GM18870 (cell line): ENCODE data around the gene COQ9.
"Not testable (repeated sequence)": the region's sequence is repeated elsewhere in the genome, so short reads cannot be mapped to it uniquely, and the experiment has no call there.

Experiments used
- ATAC-seq: cut with Tn5 transposase; IDR thresholded peaks from one replicate; pipeline ENCODE4 v1.9.1; 2021; ENCODE audit warnings: moderate library complexity; ENCODE audit not compliant: unreplicated experiment

Gene COQ9

DNA sequence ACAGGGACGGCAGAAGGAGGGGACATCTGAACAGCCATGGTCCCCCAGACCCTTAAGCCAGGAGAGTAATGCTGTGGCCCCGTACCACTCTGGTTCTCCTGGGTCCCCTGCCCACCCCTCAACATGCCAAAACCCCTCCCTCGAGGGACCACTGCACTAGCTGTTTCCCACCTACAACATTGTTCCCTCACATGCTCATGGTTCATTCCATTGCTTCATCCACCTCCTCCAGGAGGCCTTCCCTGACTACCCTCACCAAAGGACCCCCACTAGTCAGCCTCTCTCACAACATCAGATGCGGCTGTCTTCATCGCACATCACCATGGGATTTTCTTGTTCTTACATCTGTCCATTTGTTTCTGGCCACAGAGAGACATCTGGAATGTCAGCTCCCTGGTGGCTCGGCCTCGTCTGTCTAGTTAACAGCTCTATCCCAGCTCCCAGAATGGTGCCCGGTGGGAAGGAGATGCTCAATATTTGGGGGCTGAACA lies 37.3 kb downstream of the COQ9 start:
- ATAC-seq, result no peak

- no peak for ATAC-seq
Measured at GRCh38 chr16:57485091-57485915, 38.0 kb downstream of the COQ9 start.

DNA sequence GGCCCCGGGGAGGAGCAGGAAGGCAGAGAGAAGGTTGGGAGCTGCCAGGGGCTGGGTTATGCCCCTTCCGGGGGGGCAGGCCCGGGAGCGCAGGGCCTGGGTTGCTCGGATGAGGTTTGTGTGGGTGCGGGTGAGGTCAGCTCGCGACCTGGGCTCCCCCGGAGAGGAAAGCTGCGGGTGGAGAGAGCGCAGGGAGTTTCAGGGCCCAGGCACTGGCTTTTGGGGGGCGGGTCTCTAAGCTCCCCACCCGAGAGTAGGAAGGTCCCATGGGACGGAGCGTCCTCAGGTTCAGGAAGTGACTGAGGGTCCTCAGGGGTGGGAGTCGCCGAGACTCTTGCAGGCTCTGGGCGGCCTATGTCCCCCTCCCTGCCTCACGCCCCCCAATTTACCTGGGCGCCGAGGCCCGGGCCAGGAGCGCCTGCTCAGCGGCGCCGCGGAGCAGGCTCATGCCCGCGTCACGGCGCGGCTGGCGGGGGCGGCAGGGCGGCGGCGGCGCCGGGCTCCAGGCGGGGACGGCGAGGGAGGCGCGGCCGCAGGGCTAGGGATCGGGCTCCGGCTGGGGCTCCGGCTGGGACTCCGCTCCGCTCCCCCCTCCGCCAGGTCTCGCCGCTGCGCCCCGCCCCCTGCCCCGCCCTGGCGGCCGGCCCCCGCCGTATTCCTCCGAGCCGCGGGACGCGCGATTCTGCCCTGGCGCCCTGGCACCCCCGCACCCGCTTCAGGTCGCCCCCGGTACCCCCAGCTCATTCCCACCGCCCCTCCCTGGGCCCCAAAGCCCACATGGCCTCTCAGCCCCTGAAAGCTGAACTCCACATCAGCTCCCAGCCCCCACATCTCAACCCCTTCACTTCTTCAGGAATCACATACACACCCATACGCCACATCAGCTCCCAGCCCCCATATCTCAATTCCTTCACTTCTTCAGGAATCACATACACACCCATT lies 38.9 kb downstream of the COQ9 start, which contains the start of gene DOK4:
TSS of gene DOK4 (minus strand) at position 578 of the 942 bp plus-strand sequence. CDS start 6,986 bp downstream, outside the sequence.
- no peak for ATAC-seq

- no peak for ATAC-seq
Measured at GRCh38 chr16:57486858-57487834, 39.9 kb downstream of the COQ9 start.

DNA sequence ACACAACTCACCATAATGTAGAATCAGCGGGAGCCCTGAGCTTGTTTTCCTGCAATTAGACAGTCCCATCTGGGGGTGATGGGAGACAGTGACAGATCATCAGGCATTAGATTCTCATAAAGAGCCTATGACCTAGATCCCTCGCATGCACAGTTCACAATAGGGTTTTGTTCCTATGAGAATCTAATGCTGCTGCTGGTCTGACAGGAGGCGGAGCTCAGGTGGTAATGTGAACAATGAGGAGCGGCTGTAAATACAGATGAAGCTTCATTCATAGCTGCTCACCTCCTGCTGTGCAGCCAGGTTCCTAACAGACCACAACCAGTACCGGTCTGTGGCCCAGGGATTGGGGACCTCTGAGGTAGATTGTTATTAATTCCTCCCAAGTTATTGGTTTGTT lies 42.0 kb downstream of the COQ9 start:
- no peak for ATAC-seq

GRCh38 chr16:57493767-57494166 lies 46.5 kb downstream of the COQ9 start:
- ATAC-seq, result no peak

GRCh38 chr16:57497121-57497520 lies 49.8 kb downstream of the COQ9 start:
- no peak for ATAC-seq

DNA sequence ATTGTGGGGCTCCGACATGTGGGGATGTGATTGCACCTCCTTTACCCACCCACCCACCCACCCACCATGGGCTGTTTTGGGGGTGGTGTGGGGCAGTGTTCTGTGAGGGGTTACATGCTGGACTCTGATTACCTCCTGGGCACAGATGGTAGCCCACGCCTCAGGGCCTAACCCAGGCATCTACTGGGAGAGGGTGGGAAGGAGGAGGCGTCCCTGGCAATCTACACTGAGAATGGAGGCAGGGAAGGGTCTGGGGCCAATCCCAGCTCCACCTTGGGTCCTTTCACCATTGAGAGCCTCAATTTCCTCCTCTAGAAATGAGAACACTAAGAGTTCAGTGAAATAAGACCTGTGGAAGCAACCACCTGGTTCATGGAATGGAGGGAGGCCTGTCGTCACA lies 50.8 kb downstream of the COQ9 start:
- ATAC-seq, result no peak

DNA sequence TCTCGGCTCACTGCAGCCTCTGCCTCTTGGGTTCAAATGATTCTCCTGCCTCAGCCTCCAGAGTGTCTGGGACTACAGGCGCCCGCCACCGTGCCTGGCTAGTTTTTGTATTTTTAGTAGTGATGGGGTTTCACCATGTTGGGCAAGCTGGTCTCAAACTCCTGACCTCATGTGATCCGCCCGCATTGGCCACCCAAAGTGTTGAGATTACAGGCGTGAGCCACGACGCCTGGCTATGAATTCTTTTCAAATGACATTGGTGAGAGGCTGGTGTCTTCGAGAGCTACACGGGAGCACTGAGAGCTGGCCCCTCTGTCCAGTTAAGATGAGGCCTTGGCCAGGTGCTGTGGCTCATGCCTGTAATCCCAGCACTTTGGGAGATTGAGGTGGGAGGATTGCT lies 52.7 kb downstream of the COQ9 start:
- not testable (repeated sequence) for ATAC-seq

GRCh38 chr16:57500578-57501111 lies 53.4 kb downstream of the COQ9 start:
- ATAC-seq, result no peak

DNA sequence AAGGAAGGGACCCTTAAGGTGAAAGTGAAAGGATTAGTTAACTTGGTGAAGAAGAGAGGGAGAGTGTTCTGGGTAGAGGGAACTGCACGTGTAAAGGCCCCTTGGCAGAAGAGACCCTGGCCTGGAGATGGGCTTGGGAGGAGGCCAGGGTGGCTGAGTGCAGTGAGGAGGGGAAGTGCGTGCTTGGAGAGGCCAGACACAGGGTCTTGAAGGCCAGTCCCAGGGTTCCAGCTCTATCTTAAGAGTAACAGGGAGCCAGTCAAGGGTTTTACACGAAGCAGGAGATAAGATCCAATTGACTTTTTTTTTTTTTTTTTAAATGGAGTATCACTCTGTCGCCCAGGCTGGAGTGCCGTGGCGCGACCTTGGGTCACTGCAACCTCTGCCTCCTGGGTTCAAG lies 54.2 kb downstream of the COQ9 start:
- no peak for ATAC-seq

- ATAC-seq, result no peak
Measured at GRCh38 chr16:57502048-57502775, 54.9 kb downstream of the COQ9 start.

GRCh38 chr16:57503366-57503765 lies 56.1 kb downstream of the COQ9 start:
- no peak for ATAC-seq

DNA sequence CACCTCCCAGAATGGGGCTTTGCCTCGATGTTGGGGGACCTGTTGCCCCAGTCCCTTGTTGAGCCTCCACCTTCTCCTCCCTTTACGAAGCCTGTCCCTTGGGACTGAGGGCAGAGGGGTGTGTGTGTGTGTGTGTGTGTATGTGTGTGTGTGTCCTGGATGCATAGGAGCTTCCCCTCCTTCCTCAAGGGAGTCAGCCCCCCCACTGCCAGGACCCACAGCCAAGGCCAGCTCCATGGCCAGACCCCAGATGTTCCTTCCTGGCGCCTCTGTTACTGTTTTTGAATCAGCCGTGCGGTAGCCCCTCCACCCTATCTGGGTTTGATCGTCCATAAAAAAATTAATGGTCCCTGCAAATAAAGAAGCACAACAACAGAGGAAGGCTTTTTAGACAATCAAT lies 56.7 kb downstream of the COQ9 start:
- no peak for ATAC-seq

- ATAC-seq, result no peak
Measured at GRCh38 chr16:57504491-57504890, 57.2 kb downstream of the COQ9 start.

- ATAC-seq, result no peak
Measured at GRCh38 chr16:57505169-57505568, 57.9 kb downstream of the COQ9 start.

DNA sequence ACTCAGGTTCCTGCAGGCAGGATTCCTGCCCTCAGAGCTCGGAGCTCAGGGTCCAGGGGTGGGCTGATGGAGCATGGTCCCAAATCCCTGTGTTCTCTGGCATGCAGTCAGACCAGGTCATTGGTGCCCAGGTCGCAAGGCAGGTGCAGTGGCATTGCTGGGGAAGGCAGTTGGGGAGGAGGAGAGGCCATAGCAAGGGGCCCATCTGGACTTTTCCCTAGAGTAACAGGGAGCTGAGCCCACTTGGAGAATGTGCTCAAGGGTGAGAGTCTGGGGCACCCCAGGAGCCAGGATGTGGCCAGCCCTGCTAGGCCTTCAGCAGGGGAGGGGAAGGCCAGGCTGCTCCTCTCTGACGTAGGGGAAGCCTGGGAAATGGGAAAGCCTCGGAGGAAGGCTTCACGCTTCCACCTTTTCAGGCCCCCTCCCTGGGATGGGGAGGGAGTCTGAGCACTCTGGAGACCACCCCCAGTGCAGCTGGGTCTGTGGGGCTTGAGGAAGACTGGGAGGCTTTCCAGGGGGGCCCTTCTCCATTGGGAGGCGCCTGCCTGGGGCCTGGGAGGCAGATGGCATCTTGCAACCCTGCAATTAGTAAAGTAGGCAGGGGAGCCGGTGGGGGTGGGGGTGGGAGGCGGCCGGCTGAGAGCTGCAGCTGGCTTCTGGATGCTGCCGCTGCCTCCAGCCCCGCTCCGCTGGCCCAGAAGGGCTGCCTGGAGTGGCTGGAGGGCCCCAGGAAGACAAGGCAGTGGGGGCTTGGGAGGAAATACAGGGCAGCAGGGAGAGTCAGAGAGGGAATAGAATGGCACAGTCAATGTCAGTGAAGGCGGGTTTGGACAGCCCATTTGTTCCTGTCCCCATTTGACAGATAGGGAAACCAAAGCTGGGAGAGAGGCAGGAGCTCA lies 60.1 kb downstream of the COQ9 start:
- ATAC-seq, result no peak

GRCh38 chr16:57508035-57508425 lies 60.8 kb downstream of the COQ9 start:
- no peak for ATAC-seq
